Stimulated activated naive CD8-positive, alpha-beta T cell treated with anti-CD3 and anti-CD28 coated beads, Interleukin-15, Interleukin-2, amounts not matched to agents 100 U/mL and 50 U/mL, for 24 hours (primary cell): ENCODE measurements around the gene PSRC1.
"Not testable (repeated sequence)": the region's sequence is repeated elsewhere in the genome, so short reads cannot be mapped to it uniquely, and the experiment has no call there.

ENCODE experiments used
- ATAC-seq: fragments of 150-1000 bp; cut with Tn5 transposase; one replicate; pipeline ENCODE4 v1.10.0; 2021
- DNase-seq: peaks from one replicate; pipeline ENCODE4 v3.0.0; 2021

The PSRC1 gene

DNA sequence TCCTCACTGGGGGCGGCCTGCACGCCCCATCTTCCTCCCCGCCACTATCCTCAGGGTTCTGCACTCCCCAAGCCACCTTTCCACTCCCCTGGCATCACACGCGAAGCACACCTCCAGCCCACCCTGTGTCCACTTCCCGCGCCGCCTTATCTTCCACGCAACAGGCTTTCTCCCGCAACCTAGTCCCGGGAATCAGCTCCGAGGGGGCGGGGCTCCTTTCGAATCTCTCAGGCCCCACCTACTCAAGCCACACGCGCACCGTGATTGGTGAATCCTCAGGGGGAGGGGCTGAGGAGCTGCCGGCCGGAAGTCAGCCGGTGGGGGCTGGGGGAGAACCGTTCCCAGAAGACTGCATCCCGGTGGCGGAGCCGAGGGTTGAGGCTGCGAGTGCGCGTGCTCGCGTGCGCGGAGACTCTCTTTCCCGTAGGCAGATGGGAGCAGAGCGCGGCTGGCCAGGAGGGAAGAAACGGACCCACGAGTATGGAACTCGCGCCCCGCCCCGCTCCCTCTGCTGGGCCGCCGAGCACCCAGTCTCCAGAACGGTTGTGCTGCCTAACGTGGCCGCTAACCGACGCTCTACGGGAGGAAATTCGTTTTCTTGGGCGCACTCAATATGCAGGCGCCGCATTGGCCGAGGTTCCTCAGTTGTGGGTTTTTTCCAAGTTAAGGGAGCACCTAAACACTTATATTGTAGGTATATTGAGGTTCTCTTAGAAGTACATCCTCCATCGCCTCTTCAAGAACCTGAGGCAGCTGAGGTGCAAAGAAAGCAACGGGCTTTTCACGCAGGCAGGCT lies at the start of gene PSRC1:
Gene PSRC1, minus strand, starts transcription at position 194 of the 796 bp plus-strand sequence.
- ATAC-seq, result peak; percentile 97
- DNase-seq, result peak; percentile 93

DNA sequence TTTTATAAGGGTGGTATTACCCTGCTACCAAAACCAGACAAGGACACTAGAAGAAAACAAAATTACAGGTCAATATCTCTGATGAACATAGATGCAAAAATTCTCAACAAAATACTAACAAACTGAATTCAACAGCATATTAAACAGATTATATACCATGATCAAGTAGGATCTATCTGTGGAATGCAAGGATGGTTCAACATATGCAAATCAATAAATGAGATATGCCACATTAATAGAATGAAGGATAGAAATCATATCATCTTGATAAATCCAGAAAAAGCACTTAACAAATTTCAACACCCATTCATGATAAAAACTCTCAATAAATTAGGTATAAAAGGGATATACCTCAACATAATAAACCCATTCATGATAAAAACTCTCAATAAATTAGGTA lies 48.2 kb upstream of the PSRC1 start:
- DNase-seq (no peak), ATAC-seq (no peak)

DNA sequence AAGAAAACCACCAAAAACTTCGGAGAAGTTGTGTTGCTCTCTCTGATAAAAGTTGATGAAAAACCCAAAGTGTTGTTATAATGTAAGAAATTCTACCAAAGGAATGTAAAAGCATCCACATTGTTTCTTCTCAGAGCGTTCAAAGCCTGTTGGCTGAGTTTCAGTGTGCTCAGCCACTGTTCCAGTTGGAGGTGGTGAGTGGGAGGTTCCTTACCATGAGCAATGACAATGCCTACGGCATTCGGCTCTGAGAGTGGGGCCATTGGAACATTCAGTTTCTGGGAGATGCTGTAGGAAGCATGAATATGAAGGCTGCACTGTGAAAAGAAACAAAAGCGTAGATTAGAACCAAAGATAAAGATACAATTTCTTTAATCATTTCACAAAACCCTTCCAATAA lies 44.3 kb upstream of the PSRC1 start:
- ATAC-seq, result no peak
- no peak for DNase-seq

DNA sequence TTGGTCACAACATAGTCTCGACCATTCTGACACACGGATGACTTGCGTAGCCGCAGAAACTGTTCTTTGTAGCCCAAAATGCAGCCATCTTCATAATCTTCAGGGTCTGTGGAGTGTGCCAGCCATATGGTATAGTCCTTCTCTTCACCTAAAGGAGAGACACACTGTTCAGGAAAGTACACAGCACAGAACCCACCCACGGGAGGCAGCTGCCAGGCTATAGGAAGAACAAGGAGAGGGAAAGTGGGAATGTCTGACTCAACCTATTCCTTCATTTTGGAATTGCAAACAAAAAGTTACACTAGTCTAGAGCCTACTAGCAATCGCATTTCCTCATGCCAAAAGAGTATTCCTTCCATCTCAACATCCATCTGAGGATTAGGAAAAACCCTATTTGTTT lies 40.0 kb upstream of the PSRC1 start:
- no peak for ATAC-seq
- DNase-seq, result no peak

DNA sequence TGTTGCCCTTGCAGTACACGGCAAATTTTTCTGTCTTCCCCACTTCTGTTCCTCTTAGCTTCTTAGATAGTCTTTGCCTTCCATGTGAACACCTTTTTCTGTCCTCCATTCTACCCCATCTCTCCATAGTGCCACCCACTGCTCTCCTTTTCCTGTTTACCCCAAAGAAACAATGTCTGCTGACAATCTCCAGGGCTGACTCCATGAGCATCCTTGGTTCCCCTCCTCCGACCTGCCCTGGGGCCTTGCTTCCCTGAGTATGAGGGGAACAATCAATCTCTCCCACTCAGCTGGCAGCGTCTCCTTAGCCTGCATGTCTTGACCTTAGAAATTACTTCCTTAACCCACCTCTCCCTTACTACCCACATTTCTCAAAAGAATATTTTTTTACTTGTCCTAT lies 36.2 kb upstream of the PSRC1 start:
- no peak for ATAC-seq
- DNase-seq, result no peak

DNA sequence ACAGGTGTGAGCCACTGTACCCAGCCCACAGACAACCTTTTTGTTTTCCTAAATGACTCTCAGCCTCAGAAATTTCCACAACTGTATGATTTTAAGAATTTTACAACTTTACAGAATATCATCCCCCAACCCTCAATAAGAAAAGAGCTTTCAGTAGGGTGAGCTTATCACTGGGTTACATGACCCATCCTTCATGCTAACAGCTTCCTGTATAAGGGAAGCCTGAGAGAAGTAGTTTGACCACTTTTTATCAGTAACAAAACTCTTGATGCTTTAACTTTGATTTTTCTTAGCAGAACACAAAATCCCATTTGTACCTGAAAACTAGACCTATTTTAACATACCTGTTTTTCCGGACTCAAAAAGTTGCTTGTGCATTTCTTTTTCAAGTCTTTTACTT lies 33.6 kb upstream of the PSRC1 start:
- no peak for ATAC-seq
- no peak for DNase-seq

DNA sequence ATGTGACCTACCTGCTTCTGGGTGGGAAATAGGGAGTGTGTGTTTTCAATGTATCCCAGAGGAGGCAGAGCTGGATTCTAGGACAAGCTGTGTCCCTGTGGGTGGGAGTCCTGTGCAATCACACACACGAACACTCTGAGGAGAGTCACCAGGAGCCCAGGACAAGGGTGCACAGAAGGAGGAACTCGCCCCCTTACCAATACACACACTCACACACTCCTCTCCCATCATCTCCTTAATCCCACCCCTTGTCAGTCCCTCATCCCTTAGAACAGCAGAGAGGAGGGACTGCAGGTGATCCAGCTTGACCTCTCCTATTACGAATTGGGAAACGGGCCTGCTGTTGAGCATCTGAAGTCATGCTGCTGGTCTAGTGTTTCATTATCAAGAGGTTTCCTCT lies 32.3 kb upstream of the PSRC1 start:
- no peak for ATAC-seq
- DNase-seq, result no peak

DNA sequence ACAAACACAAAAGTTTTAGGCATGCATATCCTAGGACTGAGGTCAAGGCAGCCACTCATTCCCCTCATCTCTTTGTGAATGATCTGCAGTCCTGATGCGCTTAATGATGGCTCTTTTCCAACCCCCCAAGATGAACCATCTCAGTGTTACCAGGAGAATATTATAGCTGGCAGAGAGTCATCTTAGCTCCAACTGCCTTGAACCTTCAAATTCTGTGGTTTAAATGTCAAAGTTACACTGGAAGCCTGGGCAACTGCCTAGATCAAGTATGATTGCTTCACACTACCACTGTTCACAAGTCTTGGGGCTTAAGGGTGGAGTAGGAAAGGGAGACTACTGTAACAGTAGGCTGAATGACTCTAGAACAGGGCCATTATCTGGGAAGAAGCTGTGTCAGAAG lies 31.9 kb upstream of the PSRC1 start:
- ATAC-seq (no peak), DNase-seq (no peak)

DNA sequence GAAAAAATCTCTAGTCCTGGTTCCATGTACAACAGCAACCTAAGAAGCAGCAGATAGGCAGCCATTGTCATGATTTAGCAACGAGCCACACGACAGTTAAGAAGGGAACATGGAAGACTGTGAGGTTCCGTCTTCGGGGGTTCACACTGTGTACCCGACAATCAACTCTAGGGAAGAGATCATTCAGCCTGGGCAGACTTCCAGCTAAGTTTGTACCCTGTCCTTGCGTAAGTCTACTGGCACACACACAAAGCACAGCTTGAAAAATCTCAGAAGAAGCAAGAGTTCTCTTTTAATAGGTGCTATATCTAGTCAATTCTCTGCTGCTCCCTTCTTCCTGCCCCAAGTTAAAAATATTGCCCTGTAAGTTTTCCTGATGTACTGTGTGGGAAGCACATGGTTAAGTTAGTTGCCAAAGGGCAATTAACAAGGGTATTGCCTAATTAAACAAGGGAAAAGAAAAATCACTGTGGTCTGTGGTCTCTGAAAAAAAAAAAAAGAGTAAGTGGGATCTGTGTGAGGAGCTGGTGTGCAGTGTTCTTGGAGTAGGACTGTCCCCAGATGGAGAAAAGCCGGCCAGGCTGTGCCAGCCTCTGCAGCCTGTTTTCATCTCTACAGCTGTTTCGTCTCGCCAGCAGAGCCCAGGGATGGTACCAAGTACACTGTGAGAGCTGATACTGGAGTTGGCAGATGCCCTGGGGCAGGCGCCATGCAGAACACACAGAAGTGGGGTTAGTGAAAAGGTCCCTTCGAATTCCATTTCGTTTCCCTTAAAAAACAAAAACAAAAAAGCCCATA lies 30.2 kb upstream of the PSRC1 start:
- DNase-seq (no peak), ATAC-seq (no peak)

DNA sequence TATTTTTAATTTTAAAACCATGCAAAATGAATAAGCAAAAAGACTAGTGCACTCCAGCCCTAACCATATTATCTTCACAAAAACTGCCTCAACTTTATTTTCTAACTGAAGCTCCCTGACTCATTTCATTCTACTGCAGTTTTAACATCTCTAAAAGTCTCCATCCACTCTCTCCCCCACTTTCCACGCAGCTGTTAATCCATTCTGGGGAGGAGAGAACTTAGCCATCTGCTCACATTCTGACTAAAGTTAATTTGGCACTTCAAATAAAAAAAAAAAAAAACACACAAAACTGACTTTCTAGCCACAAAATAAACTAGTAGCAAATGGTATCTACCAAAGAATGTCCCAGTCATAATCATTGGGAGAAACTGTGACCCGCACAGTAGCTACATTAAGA lies 29.3 kb upstream of the PSRC1 start:
- ATAC-seq (no peak), DNase-seq (no peak)

DNA sequence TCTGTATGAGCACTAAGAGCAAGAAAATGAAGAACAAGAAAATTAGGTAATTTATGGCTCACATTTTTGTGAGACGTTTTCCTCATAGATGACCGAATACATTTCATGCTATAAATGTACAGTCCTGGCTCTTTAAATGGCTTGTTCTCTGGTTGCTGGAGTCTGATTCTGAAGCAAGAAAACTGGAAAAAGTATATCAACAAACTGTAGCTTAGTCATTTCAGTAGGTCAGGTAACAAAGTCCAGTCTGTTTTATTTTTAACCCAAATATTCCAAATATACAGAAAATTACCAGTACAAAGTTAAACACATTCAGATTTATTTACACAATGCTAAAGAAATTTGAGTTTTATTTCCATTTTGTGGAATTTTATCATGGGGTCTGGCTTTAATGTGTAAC lies 26.4 kb upstream of the PSRC1 start:
- ATAC-seq, result no peak
- no peak for DNase-seq

DNA sequence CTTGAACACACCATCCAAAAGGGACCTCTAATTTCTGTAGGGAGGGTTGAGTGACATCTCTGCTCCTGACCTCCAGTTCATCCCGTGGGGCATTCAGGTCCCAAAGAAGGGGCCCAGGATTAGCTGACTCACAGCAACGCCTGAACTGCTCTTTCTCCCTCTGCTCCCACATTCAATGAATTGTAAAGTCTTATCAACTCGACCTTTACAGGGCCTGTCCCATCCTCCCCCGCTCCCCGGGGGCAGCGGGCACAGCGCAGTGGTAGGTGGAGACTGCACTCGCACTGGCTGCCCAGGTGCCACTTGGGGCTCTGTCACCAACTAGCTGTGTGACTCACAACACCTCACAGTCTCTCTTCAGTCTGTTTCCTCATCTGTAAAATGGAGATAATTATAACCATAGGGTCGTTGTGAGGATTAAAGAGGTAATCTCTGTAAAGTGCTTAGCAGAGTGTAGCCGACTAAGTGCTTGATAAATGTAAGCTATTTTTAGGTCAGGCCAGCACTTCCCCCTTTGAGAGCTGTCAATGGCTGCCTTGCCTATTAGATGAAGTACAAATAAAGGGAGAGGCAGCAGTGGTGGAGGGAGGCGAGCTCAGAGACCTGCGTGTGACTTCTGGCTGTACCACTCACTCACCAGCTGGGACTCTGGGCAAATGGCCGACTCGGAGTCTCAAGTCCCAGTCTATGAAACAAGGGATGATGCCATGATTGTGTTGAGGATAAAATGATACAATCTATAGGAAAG lies 24.5 kb upstream of the PSRC1 start:
- ATAC-seq, result peak; percentile 83
- peak; percentile 15 for DNase-seq

DNA sequence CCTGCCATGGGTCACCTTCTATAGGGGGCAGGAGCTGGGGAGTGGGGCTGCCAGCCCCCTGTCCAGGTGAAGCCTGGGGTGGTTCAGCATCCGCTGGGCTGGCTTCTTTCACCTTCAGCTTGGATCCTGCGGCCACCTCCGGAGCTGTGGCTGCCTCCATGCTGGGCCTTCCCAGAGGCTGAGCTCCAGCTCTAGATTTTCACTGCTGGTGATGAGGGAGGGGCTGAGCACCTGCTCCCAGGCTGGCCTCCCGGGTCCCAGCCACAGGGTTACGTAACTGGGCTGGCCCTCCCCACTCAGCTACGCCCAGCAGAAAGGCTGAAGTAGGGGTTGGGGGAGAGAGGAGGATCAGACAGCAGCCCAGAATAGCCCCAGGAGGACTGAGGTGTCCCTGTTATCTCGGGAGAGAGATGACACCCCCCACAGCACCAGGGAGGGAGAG lies 23.9 kb upstream of the PSRC1 start, which contains the start of gene MYBPHL:
Gene MYBPHL, minus strand, starts transcription at position 180 of the 442 bp plus-strand sequence. Its CDS starts 20 bp downstream, at position 160.
- ATAC-seq (no peak), DNase-seq (no peak)

DNA sequence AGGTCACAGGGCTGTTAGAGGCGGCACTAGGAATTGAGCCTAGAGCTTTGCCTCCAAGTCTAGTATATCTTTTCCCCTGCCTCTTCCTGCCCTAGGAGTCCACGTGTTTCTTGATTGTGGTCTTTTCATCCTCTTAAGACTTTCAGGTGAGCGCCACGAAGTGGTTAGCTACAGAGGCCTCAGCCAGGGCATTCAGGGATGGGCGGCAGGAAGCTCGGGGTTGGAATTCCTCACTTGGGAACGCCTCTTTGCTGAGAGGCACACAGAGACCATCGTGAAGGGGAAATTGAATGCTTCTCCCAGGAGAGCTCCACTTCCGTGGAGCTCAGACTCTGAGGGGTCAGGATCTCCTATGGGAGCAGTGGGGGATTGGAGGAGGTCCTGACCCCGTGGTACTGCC lies 23.0 kb upstream of the PSRC1 start:
- ATAC-seq, DNase-seq: not testable (repeated sequence)

DNA sequence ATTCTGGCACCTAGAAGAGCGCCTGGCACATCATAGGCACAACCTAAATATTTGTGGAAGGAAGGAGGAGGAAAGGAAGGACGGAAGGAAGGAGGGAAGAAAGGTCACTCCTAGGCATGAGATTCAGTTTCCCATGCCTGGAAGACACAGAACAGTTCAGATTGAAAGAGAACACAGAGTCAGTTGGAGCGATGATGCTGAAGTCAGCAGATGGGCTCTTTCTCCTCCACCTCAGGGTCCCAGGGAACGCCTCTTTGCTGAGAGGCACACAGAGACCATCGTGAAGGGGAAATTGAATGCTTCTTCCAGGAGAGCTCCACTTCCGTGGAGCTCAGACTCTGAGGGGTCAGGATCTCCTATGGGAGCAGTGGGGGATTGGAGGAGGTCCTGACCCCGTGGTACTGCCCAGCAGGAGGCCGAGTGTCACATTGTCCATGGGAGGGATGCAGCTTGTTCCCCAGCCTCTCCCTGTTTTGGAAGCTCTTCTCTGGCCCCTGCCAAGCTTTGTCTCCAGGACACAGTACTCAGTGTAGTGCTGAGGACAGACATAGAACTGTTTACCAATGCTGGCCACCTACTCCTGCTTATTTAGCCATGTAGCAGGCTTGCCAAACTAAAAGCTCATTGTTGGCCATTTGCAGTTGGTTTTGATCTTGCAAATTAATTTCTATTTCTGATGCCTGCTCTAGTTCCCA lies 21.4 kb upstream of the PSRC1 start:
- DNase-seq (no peak), ATAC-seq (no peak)

DNA sequence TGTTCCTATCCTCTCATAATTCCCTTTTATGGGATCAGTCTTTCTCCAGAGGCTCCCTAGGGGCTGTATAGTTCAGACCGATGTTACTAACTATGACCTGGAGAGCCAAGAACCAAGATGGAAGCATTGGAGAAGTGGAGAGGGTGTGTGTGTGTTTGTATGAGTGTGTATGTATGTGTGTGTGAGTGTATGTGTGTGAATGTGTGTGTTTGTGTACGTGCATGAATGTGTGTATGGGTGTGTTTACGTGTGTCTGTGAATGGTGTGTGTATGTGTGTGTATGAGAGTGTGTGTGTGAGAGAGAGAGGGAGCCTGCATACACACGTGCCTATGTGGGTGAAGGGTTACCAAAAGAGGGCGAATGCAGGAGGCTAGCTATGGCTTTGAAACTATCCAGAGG lies 18.9 kb upstream of the PSRC1 start:
- ATAC-seq, result no peak

DNA sequence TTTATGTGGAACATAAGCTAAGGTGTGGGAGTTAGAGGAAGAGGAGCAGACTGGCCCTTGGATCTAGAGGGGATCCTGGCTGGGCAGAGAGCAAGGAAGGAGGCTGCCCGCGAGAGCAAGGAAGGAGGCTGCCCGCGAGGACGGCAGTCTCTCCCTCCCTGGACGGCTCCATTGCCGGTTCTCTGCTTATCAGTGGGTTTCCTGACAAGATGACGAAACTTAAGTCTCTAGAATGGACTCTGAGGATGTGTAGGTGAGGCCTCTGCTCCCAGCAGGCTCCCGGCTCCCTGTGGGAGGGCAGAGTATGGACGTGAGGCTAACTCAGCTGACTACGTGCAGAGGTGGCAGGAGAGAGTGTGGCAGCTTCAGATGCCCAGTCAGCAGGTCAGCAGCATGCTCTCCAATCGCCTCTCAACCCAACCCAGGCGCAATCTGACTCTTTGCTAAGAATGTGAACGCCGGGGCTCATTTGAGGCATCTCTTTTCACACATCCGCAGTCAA lies 17.8 kb upstream of the PSRC1 start:
- DNase-seq (no peak), ATAC-seq (no peak)

More for the DNA sequence above, 18.9 kb upstream of the PSRC1 start:
- DNase-seq, result no peak

DNA sequence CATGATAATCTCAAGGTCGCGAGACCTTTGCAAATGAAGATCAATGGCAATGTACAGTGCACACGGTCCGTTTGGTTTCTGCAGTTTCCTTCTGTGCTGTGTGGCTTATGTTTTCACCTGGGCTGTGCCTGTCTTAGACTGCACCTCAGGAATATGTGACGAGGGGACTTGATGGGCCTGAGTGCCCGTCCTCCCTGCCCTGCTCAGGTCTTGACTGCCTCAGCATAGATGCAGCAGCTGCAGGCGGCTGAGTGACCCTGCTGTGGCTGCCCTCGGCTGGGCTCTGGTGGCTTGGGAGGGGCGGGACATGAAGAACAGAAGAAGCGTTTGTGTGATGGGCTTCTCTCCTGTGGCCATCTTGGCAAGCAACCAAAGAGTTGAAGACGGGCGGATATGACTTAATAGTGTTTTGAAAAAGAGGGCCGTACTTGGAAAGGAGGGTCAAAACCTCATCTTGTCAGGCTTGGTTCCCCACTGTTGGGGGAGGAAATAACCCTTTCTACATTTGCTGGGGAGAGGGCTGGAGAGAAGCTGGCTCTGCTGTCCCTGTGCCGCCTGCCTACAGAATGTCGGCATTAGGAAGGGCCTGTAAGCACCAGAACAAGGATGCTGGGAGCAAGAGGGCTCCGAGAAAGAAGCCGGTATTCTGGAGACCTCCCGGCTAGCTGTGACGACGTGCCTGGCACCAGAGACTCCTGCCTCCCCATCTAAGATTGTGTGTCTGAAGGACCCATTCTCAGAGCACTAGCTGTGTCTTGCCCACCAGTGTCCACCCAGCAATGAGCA lies 16.8 kb upstream of the PSRC1 start:
- DNase-seq (no peak), ATAC-seq (no peak)

DNA sequence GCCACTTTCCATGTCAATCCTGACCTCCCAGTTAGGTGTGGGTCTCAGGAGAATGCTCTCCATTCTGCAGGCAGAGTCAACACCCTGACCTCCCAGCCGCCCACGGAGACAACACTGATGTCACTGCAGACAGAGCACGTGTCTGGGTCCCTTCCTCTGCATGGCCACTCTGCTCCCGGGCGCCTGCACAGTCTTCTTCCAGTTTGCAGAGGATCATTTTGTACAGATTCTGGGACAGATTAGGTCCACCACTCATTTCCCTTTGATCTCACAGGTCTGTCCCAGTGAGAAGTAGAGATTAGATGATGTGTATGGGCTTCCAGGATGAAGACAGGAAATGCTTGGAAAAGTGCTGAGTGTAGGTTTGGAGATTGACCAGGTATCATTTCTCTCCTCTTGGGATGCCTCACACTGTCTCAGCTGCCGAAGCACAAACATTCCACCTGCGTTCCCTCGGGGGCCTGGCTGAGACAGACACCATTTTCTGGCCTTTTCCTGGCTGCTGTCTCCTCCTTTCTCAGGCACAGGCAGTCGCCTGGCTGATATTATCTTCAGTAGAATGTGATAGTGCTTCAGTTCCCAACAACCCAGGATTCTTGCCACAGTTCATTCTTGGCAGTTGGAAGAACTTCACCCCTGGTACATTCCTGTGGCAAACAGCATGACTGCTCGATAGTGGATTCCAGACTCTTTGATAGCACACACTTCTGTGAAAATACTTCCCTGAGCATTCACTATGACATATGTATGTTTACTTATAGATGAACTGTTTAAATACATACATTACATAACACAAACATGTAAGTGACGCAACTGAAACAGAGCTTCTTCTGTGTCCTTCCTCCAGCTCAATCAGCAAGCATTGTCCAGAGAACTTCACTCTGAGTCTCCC lies 16.0 kb upstream of the PSRC1 start:
- ATAC-seq, result no peak
- peak; percentile 25 for DNase-seq

DNA sequence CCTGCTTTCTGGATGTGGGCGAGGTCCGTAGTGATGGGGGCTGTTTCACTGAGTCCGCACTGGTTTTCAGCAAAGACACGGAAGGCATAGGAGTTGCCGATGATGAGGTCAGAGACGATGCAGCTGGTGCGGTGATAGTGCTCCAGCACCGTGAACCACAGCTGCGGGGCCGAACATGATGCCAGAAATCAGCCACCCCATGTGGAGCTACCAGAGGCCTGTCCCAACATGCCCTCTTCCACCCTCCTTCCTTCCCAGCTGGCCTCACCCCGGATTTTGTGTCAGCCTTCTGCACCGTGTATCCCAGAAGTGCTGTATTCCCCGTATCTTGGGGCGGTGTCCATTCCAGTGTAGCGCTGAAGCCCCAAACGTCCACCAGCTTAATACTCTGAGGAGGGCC lies 13.8 kb upstream of the PSRC1 start:
- DNase-seq, result no peak

More for the DNA sequence above, 13.8 kb upstream of the PSRC1 start:
- ATAC-seq, result no peak
